A673 (cell line): ENCODE results near the gene IPMK.

Source experiments
- EZH2 ChIP-seq: fragments of 200-600 bp; sonication (generic); IDR thresholded peaks from 2 replicates; pipeline ENCODE4 v1.6.1; 2017; ENCODE audit warnings: borderline replicate concordance, low read depth, mild to moderate bottlenecking, mixed read lengths, antibody characterized with exemption, low read length; ENCODE audit not compliant: poor library complexity, severe bottlenecking
- TF ChIP-seq, protein P1 (sequence below): fragments of 300-800, 200-600 bp; sonication (generic); conservative IDR thresholded peaks from 2 replicates; pipeline ENCODE4 v1.5.1; 2017; ENCODE audit warnings: low read depth, mild to moderate bottlenecking, antibody characterized with exemption, low read length, moderate library complexity, mixed read lengths

DNA sequence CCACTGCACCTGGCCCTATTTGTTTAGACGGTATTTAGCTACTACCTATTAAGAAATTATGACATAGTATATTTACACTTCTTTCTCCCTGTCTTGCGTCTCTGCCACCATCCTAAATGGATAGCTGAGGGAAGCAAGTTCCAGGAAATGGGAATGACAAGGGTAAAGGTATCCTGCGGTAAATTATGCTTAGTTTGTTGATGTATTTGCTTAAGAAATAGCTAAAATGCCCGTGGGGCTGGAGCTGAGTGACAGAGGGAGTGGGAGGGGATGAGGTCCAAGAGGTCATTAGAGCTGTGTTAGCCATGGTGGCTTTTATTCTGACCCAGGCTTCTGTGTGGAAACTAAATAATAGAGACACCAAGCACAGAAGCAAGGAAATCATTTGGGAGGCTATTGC lies 38.1 kb upstream of the IPMK start:
- TF ChIP-seq, protein P1, sequence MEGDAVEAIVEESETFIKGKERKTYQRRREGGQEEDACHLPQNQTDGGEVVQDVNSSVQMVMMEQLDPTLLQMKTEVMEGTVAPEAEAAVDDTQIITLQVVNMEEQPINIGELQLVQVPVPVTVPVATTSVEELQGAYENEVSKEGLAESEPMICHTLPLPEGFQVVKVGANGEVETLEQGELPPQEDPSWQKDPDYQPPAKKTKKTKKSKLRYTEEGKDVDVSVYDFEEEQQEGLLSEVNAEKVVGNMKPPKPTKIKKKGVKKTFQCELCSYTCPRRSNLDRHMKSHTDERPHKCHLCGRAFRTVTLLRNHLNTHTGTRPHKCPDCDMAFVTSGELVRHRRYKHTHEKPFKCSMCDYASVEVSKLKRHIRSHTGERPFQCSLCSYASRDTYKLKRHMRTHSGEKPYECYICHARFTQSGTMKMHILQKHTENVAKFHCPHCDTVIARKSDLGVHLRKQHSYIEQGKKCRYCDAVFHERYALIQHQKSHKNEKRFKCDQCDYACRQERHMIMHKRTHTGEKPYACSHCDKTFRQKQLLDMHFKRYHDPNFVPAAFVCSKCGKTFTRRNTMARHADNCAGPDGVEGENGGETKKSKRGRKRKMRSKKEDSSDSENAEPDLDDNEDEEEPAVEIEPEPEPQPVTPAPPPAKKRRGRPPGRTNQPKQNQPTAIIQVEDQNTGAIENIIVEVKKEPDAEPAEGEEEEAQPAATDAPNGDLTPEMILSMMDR: no peak
- TF ChIP-seq EZH2: no peak
